GM20000 (cell line): ENCODE data around the gene CRYBB2.
A peak's percentile ranks its signal among the peaks of the same experiment; 100 is the strongest.
"Not testable (repeated sequence)": the region's sequence is repeated elsewhere in the genome, so short reads cannot be mapped to it uniquely, and the experiment has no call there.

ENCODE experiments used
- DNase-seq: peaks from one replicate; pipeline ENCODE4 v3.0.0; 2012; ENCODE audit warnings: low spot score
- TF ChIP-seq, protein P1 (sequence below): IDR thresholded peaks from 2 replicates; pipeline ENCODE4 v1.5.1; 2012; ENCODE audit warnings: mild to moderate bottlenecking, control low read depth; ENCODE audit errors: extremely low read depth, missing control alignments

Gene CRYBB2

DNA sequence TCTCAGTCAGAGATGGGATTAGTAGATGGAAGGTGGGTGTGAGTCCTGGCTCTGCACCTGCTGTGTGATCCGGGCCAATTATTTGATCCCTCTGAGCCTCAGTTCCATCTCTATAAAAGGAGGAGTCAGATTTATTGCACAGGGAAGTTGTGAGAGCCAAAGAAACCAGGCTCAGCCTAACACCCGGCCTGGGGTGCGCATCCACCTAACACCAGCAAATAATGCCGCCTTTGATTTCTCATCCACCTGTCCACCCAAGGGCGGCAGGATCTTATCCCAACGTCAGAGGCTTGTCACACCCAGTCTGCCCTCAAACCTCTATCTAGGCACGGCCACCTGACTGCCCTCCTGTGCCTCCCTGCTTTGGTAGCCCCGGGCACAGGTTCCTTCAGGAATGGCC is 2.4 kb downstream of the CRYBB2 start:
- TF ChIP-seq, protein P1, sequence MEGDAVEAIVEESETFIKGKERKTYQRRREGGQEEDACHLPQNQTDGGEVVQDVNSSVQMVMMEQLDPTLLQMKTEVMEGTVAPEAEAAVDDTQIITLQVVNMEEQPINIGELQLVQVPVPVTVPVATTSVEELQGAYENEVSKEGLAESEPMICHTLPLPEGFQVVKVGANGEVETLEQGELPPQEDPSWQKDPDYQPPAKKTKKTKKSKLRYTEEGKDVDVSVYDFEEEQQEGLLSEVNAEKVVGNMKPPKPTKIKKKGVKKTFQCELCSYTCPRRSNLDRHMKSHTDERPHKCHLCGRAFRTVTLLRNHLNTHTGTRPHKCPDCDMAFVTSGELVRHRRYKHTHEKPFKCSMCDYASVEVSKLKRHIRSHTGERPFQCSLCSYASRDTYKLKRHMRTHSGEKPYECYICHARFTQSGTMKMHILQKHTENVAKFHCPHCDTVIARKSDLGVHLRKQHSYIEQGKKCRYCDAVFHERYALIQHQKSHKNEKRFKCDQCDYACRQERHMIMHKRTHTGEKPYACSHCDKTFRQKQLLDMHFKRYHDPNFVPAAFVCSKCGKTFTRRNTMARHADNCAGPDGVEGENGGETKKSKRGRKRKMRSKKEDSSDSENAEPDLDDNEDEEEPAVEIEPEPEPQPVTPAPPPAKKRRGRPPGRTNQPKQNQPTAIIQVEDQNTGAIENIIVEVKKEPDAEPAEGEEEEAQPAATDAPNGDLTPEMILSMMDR: no peak
- no peak for DNase-seq

DNA sequence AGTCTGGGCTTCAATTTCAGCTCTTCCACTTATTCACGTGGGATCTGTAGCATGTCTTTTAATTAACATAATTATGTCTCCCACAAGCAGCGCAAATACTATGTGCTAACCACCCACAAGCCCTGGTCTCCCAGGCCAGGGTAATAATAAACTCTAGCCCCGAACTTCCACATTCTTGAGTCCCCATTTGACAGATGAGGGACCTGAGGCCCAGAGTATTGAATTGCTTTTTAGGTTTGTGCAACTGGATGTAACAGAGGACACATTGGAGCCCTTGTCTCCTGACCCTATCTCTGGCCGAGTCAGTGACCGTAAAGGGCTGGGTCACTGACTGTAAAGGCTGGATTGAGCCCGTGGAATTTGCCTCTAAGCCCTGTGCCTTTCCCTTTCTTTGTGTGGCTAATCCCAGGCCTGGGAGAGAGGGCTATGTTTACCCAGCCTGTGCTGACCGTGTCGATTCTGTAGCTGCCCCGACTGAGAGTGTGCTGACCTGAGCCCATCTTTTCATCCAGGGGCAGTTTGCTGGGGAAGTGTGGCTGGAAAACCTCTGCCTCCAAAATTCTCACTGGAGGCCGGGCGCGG is 3.9 kb downstream of the CRYBB2 start:
- DNase-seq: no peak
- TF ChIP-seq, protein P1: no peak

DNA sequence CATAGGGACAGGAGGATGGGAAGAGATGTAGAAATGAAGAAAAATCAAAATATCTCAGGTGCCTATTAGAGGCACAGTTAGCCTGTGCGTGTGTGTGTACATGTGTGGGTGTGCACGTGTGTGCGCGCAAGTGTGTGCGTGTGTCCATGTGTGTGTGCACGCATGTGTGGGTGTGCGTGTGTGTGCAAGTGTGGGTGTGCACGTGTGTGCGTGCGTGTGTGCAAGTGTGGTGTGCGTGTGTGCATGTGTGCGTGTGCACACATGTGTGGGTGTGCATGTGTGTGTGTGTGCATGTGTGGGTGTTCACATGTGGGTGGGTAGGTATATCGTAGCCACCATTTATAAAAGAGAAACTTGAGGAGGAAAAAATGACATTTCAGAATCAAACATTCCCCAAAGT is 9.4 kb downstream of the CRYBB2 start:
- DNase-seq: no peak
- TF ChIP-seq, protein P1: no peak

DNA sequence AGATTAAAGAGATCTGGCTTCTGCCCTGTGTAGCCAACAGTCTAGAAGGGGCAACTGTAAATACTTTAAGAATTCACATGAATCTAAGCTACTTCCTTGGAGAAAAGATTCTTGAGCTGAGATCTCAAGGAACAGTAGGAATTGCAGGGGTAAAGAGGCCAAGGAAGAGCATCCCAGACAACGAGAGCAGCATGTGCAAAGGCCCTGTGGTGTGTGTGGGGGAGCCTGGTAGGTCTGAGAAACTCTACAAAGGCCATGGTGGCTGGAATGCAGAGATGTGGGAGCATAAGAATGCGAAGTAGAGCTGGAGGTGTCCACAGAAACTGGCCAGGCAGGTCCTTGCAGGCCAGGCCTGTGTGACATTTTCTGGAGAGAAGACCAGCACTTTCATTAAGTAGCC is 11.3 kb downstream of the CRYBB2 start:
- not testable (repeated sequence) for DNase-seq

DNA sequence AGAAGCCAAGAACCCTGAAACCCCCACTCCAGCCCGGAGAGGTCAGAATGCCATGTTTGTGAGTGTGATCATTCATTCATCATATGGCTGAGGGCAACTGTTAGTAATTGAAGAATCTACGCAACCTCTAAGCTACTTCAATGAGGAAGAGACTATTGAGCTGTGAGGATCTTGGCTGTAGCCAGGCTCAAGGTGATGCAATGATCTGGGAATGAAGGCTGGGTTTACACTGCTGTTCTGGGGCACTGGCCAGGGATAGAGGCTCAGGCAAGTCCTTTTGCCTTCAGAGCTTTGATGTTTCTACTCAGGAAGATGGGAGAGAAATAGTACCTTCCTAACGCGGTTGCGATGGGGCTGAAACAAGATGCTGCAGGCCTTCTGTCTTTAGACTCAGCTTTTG is 12.9 kb downstream of the CRYBB2 start:
- TF ChIP-seq, protein P1: no peak

DNA sequence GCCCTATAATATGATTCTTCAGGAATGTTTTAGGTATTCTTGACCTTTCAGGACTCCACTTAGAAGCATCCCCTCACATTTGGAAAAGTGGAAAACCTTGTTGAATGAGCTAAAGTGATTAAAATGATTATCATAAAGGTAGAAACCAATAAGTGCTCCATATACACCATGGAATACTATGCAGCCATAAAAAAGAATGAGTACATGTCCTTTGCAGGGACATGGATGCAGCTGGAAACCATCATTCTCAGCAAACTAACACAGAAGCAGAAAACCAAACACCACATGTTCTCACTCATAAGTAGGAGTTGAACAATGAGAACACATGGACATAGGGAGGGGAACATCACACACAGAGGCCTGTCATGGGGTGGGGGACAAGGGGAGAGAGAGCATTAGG is 14.3 kb downstream of the CRYBB2 start:
- not testable (repeated sequence) for DNase-seq

More for the DNA sequence above, 12.9 kb downstream of the CRYBB2 start:
- no peak for DNase-seq

DNA sequence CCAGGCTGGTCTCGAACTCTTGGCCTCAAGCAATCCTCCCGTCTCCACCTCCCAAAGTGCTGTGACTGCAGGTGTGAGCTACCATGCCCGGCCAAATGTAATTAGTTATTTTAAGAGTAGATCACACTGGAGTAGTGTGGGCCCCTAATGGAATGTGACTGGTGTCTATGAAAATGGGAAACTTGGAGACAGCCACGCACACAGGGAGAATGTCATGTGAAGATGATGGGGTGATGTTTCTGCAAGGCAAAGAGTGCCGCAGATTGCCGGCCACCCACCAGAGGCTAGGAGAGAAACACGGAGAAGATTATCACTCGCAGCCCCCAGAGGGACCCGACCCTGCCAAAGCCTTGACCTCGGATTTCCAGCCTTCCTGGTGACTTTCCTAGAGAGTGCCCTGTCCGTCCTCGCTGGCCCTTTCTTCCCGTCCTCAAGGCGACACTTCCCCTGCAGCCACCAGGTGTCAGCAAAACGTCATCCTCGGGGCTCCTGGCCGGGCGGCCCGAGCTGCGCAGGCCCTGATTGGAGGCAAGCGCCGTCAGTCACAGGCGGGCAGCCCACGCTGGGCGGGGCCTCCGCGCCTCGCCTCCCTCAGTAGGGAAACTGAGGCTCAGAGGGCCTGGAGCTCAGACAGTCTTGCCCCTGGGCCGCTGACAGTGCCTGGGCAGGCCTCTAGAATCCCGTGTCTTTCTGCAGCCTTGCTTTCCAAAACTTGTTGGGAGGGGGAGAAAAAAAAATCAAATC is 16.3 kb downstream of the CRYBB2 start:
- TF ChIP-seq, protein P1: peak; percentile 78
- peak; percentile 96 for DNase-seq

DNA sequence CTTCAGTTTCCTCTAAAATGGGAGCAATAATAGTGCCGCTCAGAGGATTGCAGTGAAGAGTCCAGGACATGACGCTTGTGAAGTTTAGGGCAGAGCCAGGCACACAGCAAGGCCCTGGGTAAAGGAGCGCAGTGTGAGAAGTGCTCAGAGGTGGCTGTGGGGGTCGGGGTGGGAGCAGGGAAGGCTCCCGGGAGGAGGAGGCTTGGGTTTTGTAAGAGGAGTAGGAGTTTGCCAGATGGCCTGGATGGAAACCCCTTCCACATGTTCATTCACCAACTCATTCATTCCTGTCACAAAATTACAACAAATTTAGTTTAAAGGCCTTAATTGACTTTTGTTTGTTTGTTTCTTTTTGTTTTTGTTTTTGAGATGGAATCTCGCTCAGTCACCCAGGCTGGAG is 17.0 kb downstream of the CRYBB2 start:
- TF ChIP-seq, protein P1: no peak
- no peak for DNase-seq
